ENCODE results near the gene DPEP1. TPM values are rescaled to one million over a fixed set of nuclear protein-coding genes. Genes with fewer than 3 reads are reported as not detected.
"Not testable (repeated sequence)": the region's sequence is repeated elsewhere in the genome, so short reads cannot be mapped to it uniquely, and the experiment has no call there.

Gene DPEP1
- total RNA-seq, 6 donors from 2014 or later = 1.2 to 2.7 (median 1.5) TPM; not detected in 3

GRCh38 chr16:89633064-89633631 lies 19.7 kb downstream of the DPEP1 start:
- no peak for ATAC-seq (ENCODE audit: low FRiP score in 2 of 2)
- H3K4me1 ChIP-seq = no peaks in the 10 kb centered on the region
- no peak for TF ChIP-seq POLR2A (IDR thresholded peaks at IDR 0.05)
- TF ChIP-seq EP300 (IDR thresholded peaks at IDR 0.05) = no peak
- no peak for TF ChIP-seq POLR2AphosphoS5 (IDR thresholded peaks at IDR 0.05)
- TF ChIP-seq CTCF (IDR thresholded peaks at IDR 0.05) = no peak
- H3K27ac ChIP-seq = no peak overlapping the region
- no peak for DNase-seq
- H3K4me3 ChIP-seq = no peak overlapping the region
- no peaks in the 10 kb centered on the region for H3K36me3 ChIP-seq
- no peaks in the 10 kb centered on the region for H3K27me3 ChIP-seq
- peaks cover 0 to 3% (median 0%) of the 10 kb centered on the region in 4 donors for H3K9me3 ChIP-seq
- WGBS, 2 donors = 75 to 95% methylated on average over 4 to 7 of the region's 19 CpGs

GRCh38 chr16:89634463-89635385 lies 21.3 kb downstream of the DPEP1 start:
- not testable (repeated sequence) for H3K27ac ChIP-seq; H3K9me3 ChIP-seq; H3K36me3 ChIP-seq; H3K4me3 ChIP-seq; DNase-seq; H3K4me1 ChIP-seq; ATAC-seq (ENCODE audit: low FRiP score in 2 of 2); H3K27me3 ChIP-seq
- 54 to 80% methylated on average over 1 to 2 of the region's 2 CpGs for WGBS, 2 donors

GRCh38 chr16:89636663-89637062 lies 23.2 kb downstream of the DPEP1 start:
- 87% methylated on average over 5 of the region's 12 CpGs; no CpG with 5 or more reads in 1 of the 2 donors for WGBS, 2 donors
- Histone ChIP-seq H3K4me3 (no peak overlapping the region), H3K4me1 (peaks cover 12 to 17% (median 14%) of the 10 kb centered on the region in 4 donors), H3K27me3 (no peaks in the 10 kb centered on the region), H3K36me3 (no peaks in the 10 kb centered on the region), H3K9me3 (no peaks in the 10 kb centered on the region), H3K27ac (no peak overlapping the region)
- TF ChIP-seq POLR2A (IDR thresholded peaks at IDR 0.05) (no peak), POLR2AphosphoS5 (IDR thresholded peaks at IDR 0.05) (no peak), CTCF (IDR thresholded peaks at IDR 0.05) (no peak)
- ATAC-seq (ENCODE audit: low FRiP score in 2 of 2) = no peak
- DNase-seq = no peak

- ATAC-seq (ENCODE audit: low FRiP score in 2 of 2) = no peak
- WGBS, 2 donors = 79 to 81% methylated on average over 4 to 6 of the region's 10 CpGs
- H3K36me3 ChIP-seq = no peaks in the 10 kb centered on the region
- no peaks in the 10 kb centered on the region for H3K27me3 ChIP-seq
- no peaks in the 10 kb centered on the region for H3K9me3 ChIP-seq
- DNase-seq = no peak
- no peak overlapping the region for H3K27ac ChIP-seq
- TF ChIP-seq EP300 (IDR thresholded peaks at IDR 0.05) = no peak
- TF ChIP-seq POLR2A (IDR thresholded peaks at IDR 0.05) = no peak
- TF ChIP-seq CTCF (IDR thresholded peaks at IDR 0.05) = no peak
- no peak for TF ChIP-seq POLR2AphosphoS5 (IDR thresholded peaks at IDR 0.05)
- peaks cover 12 to 21% (median 14%) of the 10 kb centered on the region in 4 donors for H3K4me1 ChIP-seq
- H3K4me3 ChIP-seq = no peak overlapping the region
Measured at GRCh38 chr16:89637379-89637778, 23.9 kb downstream of the DPEP1 start.

- H3K27ac ChIP-seq = no peak overlapping the region
- H3K27me3 ChIP-seq = no peaks in the 10 kb centered on the region
- no peaks in the 10 kb centered on the region for H3K36me3 ChIP-seq
- DNase-seq = no peak
- WGBS, 2 donors = 76 to 78% methylated on average over 8 to 10 of the region's 10 CpGs
- H3K9me3 ChIP-seq = no peaks in the 10 kb centered on the region
- ATAC-seq (ENCODE audit: low FRiP score in 2 of 2) = no peak
- H3K4me1 ChIP-seq = peaks cover 12 to 21% (median 14%) of the 10 kb centered on the region in 4 donors
- TF ChIP-seq POLR2A (IDR thresholded peaks at IDR 0.05) (no peak), EP300 (IDR thresholded peaks at IDR 0.05) (no peak), CTCF (IDR thresholded peaks at IDR 0.05) (no peak), POLR2AphosphoS5 (IDR thresholded peaks at IDR 0.05) (no peak)
- H3K4me3 ChIP-seq = no peak overlapping the region
Measured at GRCh38 chr16:89638455-89638854, 25.0 kb downstream of the DPEP1 start.

Data from upper lobe of left lung (tissue), 6 donors.